ENCODE data around the gene VPS36.

The VPS36 gene

GRCh38 chr13:52395704-52396103 lies 54.7 kb downstream of the VPS36 start:
- no peak overlapping the region for H2BK5ac ChIP-seq (ENCODE audit: low read depth, low read length, poor library complexity, severe bottlenecking)
- H3K36me3 ChIP-seq (ENCODE audit: control insufficient read depth in 1 of 2, insufficient read depth in 2 of 2, low read depth in 1 of 2, low read length in 2 of 2) = peaks cover 11 to 50% of the 10 kb centered on the region in 2 experiments
- H3K4me1 ChIP-seq (ENCODE audit: control insufficient read depth, insufficient read depth, low read depth, low read length) = no peaks in the 10 kb centered on the region
- no peak overlapping the region for H2BK120ac ChIP-seq (ENCODE audit: low read depth, low read length)
- no peak overlapping the region for H2AK5ac ChIP-seq (ENCODE audit: low read length, severe bottlenecking)
- H2BK15ac ChIP-seq (ENCODE audit: low read depth, poor library complexity, severe bottlenecking) = no peak overlapping the region
- no peak overlapping the region for H3K4me2 ChIP-seq (ENCODE audit: low read length, poor library complexity, severe bottlenecking)
- peaks cover 7% of the 10 kb centered on the region for H3K79me1 ChIP-seq (replicated peaks; ENCODE audit: low read length, poor library complexity, severe bottlenecking)
- no peak overlapping the region for H3K18ac ChIP-seq (ENCODE audit: low read depth in 1 of 2, low read length in 2 of 2)
- no peak overlapping the region for H2AFZ ChIP-seq (ENCODE audit: low read depth, low read length)
- DNase-seq = no peak
- H3K14ac ChIP-seq (ENCODE audit: low read length in 2 of 2) = no peak overlapping the region
- WGBS = 88% methylated on average over 4 of the region's 4 CpGs
- no peak overlapping the region for H3K9ac ChIP-seq (ENCODE audit: low read length)
- H3K4ac ChIP-seq (ENCODE audit: low read depth in 1 of 2, low read length in 2 of 2) = no peak overlapping the region
- H4K91ac ChIP-seq (ENCODE audit: low read length) = no peak overlapping the region
- H3K27ac ChIP-seq (ENCODE audit: low read length, poor library complexity, severe bottlenecking) = no peak overlapping the region
- no peak overlapping the region for H4K8ac ChIP-seq (ENCODE audit: low read length)
- H2BK12ac ChIP-seq (ENCODE audit: low read length in 2 of 2) = no peak overlapping the region
- no peak overlapping the region for H3K4me3 ChIP-seq (ENCODE audit: insufficient read depth in 1 of 2, low read depth in 1 of 2, low read length in 2 of 2)
- no peak overlapping the region for H3K23ac ChIP-seq (ENCODE audit: low read length in 2 of 2)
- H3K9me3 ChIP-seq (ENCODE audit: control insufficient read depth, low read length) = no peaks in the 10 kb centered on the region
- no peaks in the 10 kb centered on the region for H3K27me3 ChIP-seq (ENCODE audit: control insufficient read depth in 1 of 2, insufficient read depth in 1 of 2, low read length in 2 of 2)

DNA sequence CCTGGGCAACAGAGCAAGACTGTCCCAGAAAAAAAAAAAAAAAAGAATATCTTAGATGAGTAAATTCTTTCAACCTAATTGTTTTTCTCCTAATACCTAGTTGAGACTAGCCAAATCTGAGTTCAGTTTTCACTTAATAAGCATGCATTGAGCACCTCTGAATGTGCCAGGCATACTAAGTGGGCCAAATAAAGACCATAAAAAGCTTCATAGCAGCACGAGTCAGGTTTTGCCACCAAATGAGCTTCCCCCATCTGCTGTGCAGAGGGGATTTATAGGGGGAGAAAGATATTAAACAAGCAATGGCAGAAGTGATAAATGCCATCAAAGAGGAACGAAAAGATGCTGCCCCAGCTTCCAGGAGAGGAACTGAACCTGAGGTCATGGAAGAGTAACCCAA lies 55.8 kb downstream of the VPS36 start:
- Histone ChIP-seq H4K91ac (ENCODE audit: low read length) (no peak overlapping the region), H3K23ac (ENCODE audit: low read length in 2 of 2) (no peak overlapping the region), H3K9ac (ENCODE audit: low read length) (no peak overlapping the region), H2BK120ac (ENCODE audit: low read depth, low read length) (no peak overlapping the region), H2BK15ac (ENCODE audit: low read depth, poor library complexity, severe bottlenecking) (no peak overlapping the region), H3K9me3 (ENCODE audit: control insufficient read depth, low read length) (no peaks in the 10 kb centered on the region), H3K27me3 (ENCODE audit: control insufficient read depth in 1 of 2, insufficient read depth in 1 of 2, low read length in 2 of 2) (no peaks in the 10 kb centered on the region), H3K4me1 (ENCODE audit: control insufficient read depth, insufficient read depth, low read depth, low read length) (no peaks in the 10 kb centered on the region), H3K14ac (ENCODE audit: low read length in 2 of 2) (no peak overlapping the region), H3K27ac (ENCODE audit: low read length, poor library complexity, severe bottlenecking) (no peak overlapping the region), H4K8ac (ENCODE audit: low read length) (no peak overlapping the region), H2BK5ac (ENCODE audit: low read depth, low read length, poor library complexity, severe bottlenecking) (no peak overlapping the region), H2AFZ (ENCODE audit: low read depth, low read length) (no peak overlapping the region), H2AK5ac (ENCODE audit: low read length, severe bottlenecking) (no peak overlapping the region), H3K36me3 (ENCODE audit: control insufficient read depth in 1 of 2, insufficient read depth in 2 of 2, low read depth in 1 of 2, low read length in 2 of 2) (peaks cover 11 to 48% of the 10 kb centered on the region in 2 experiments), H3K4ac (ENCODE audit: low read depth in 1 of 2, low read length in 2 of 2) (no peak overlapping the region), H3K79me1 (replicated peaks; ENCODE audit: low read length, poor library complexity, severe bottlenecking) (peaks cover 9% of the 10 kb centered on the region), H2BK12ac (ENCODE audit: low read length in 2 of 2) (no peak overlapping the region), H3K4me2 (ENCODE audit: low read length, poor library complexity, severe bottlenecking) (no peak overlapping the region), H3K4me3 (ENCODE audit: insufficient read depth in 1 of 2, low read depth in 1 of 2, low read length in 2 of 2) (no peak overlapping the region), H3K18ac (ENCODE audit: low read depth in 1 of 2, low read length in 2 of 2) (no peak overlapping the region)
- WGBS = 86% methylated on average over 2 of the region's 2 CpGs
- no peak for DNase-seq

DNA sequence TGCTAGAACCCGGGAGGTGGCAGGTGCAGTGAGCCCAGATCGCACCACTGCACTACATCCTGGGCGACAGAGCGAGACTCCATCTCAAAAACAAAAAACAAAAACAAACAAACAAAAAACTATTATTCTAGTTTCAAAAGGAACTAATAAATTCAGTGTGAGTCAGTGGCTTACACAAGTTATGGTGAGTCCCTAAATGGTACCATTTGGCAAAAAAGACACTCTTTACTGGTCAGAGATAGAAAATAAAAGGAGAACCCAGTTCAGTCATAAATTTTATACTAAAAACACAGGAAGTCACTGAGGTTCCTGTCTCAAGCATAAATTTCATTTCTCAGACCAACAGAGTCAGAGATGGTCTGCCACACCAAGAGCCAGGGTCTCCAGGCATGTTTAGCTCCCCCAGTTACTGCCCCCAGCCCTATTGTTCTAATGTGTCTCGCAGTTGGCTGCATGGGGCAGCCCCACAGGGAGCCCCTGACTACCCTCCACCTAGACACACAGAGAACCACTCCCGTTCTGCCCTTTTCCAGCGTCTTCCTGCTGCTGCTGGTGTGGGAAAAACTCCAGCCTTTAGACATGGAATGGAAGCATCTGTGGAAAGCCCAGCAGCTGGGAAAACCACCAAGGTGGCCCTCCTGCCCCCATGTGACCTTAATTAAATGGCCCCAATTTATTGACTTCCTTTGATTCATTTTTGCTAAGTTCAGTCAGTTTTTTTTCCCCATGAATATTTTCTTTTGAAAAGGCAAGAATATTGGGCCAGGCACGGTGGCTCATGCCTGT lies 56.7 kb downstream of the VPS36 start:
- peak overlapping the region; percentile 1 for H3K9ac ChIP-seq (ENCODE audit: low read length)
- H2BK12ac ChIP-seq (ENCODE audit: low read length in 2 of 2) = no peak overlapping the region
- no peak overlapping the region for H3K14ac ChIP-seq (ENCODE audit: low read length in 2 of 2)
- 85% methylated on average over 5 of the region's 8 CpGs for WGBS
- no peak overlapping the region for H2BK15ac ChIP-seq (ENCODE audit: low read depth, poor library complexity, severe bottlenecking)
- no peak overlapping the region for H3K4ac ChIP-seq (ENCODE audit: low read depth in 1 of 2, low read length in 2 of 2)
- H2AFZ ChIP-seq (ENCODE audit: low read depth, low read length) = no peak overlapping the region
- H2AK5ac ChIP-seq (ENCODE audit: low read length, severe bottlenecking) = no peak overlapping the region
- no peak overlapping the region for H3K23ac ChIP-seq (ENCODE audit: low read length in 2 of 2)
- H3K79me1 ChIP-seq (replicated peaks; ENCODE audit: low read length, poor library complexity, severe bottlenecking) = peaks cover 9% of the 10 kb centered on the region
- no peak overlapping the region for H4K91ac ChIP-seq (ENCODE audit: low read length)
- no peaks in the 10 kb centered on the region for H3K4me1 ChIP-seq (ENCODE audit: control insufficient read depth, insufficient read depth, low read depth, low read length)
- H2BK120ac ChIP-seq (ENCODE audit: low read depth, low read length) = no peak overlapping the region
- H3K27me3 ChIP-seq (ENCODE audit: control insufficient read depth in 1 of 2, insufficient read depth in 1 of 2, low read length in 2 of 2) = no peaks in the 10 kb centered on the region
- no peak overlapping the region for H3K18ac ChIP-seq (ENCODE audit: low read depth in 1 of 2, low read length in 2 of 2)
- no peak overlapping the region for H2BK5ac ChIP-seq (ENCODE audit: low read depth, low read length, poor library complexity, severe bottlenecking)
- H4K8ac ChIP-seq (ENCODE audit: low read length) = no peak overlapping the region
- no peaks in the 10 kb centered on the region for H3K9me3 ChIP-seq (ENCODE audit: control insufficient read depth, low read length)
- DNase-seq = no peak
- H3K4me2 ChIP-seq (ENCODE audit: low read length, poor library complexity, severe bottlenecking) = no peak overlapping the region
- H3K4me3 ChIP-seq (ENCODE audit: insufficient read depth in 1 of 2, low read depth in 1 of 2, low read length in 2 of 2) = no peak overlapping the region
- peaks cover 11 to 46% of the 10 kb centered on the region in 2 experiments for H3K36me3 ChIP-seq (ENCODE audit: control insufficient read depth in 1 of 2, insufficient read depth in 2 of 2, low read depth in 1 of 2, low read length in 2 of 2)
- H3K27ac ChIP-seq (ENCODE audit: low read length, poor library complexity, severe bottlenecking) = no peak overlapping the region

DNA sequence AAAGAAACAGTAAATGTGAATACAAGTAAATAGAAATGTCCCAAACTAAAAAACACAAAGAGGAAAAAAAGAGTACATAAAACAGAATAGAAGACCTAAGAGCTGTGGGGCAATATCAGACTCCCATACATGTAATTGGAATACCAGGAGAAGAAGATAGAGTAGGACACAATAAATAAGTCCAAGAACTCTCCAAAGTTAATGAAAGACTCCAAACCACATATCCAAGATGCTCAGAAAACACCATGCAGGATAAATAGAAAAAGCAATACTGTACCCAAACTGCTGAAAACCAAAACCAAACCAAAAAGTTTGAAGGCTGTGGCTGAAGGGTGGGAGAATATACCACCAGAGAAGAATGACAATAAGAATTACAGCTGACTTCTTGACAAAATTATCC lies 62.7 kb downstream of the VPS36 start:
- Histone ChIP-seq H3K23ac (ENCODE audit: low read length in 2 of 2) (no peak overlapping the region), H4K91ac (ENCODE audit: low read length) (no peak overlapping the region), H2BK120ac (ENCODE audit: low read depth, low read length) (no peak overlapping the region), H3K4me3 (ENCODE audit: insufficient read depth in 1 of 2, low read depth in 1 of 2, low read length in 2 of 2) (no peak overlapping the region), H3K79me1 (replicated peaks; ENCODE audit: low read length, poor library complexity, severe bottlenecking) (peaks cover 5% of the 10 kb centered on the region), H2BK5ac (ENCODE audit: low read depth, low read length, poor library complexity, severe bottlenecking) (no peak overlapping the region), H3K4me1 (ENCODE audit: control insufficient read depth, insufficient read depth, low read depth, low read length) (no peaks in the 10 kb centered on the region), H3K27ac (ENCODE audit: low read length, poor library complexity, severe bottlenecking) (no peak overlapping the region), H4K8ac (ENCODE audit: low read length) (no peak overlapping the region), H3K4me2 (ENCODE audit: low read length, poor library complexity, severe bottlenecking) (no peak overlapping the region), H3K4ac (ENCODE audit: low read depth in 1 of 2, low read length in 2 of 2) (no peak overlapping the region), H2AFZ (ENCODE audit: low read depth, low read length) (no peak overlapping the region), H3K18ac (ENCODE audit: low read depth in 1 of 2, low read length in 2 of 2) (no peak overlapping the region), H3K9ac (ENCODE audit: low read length) (no peak overlapping the region), H3K36me3 (ENCODE audit: control insufficient read depth in 1 of 2, insufficient read depth in 2 of 2, low read depth in 1 of 2, low read length in 2 of 2) (peaks cover 0 to 44% of the 10 kb centered on the region in 2 experiments), H2BK12ac (ENCODE audit: low read length in 2 of 2) (no peak overlapping the region), H2BK15ac (ENCODE audit: low read depth, poor library complexity, severe bottlenecking) (no peak overlapping the region), H3K27me3 (ENCODE audit: control insufficient read depth in 1 of 2, insufficient read depth in 1 of 2, low read length in 2 of 2) (no peaks in the 10 kb centered on the region), H3K9me3 (ENCODE audit: control insufficient read depth, low read length) (no peaks in the 10 kb centered on the region), H2AK5ac (ENCODE audit: low read length, severe bottlenecking) (no peak overlapping the region), H3K14ac (ENCODE audit: low read length in 2 of 2) (no peak overlapping the region)
- DNase-seq = no peak
